ENCODE results near the gene HNF4A. TPM values are rescaled to one million over a fixed set of nuclear protein-coding genes. Genes with fewer than 3 reads are reported as not detected.

HNF4A gene
- total and polyA plus RNA-seq, 2 of the 13 experiments (the other 11 are each of a cell fraction or from before 2014, with no cell fraction given), result 80.9 to 169 TPM

- TF ChIP-seq ZBTB40 (IDR thresholded peaks at IDR 0.05), result peak; percentile 29; the same call in 1 of the 2 replicates
- TF ChIP-seq ZBTB40 (CRISPR knock-in tag; IDR thresholded peaks at IDR 0.05), result no peak
- 0 out of 2 replicates have a peak, but pooled peaks have one; percentile 22 for TF ChIP-seq NFRKB (IDR thresholded peaks at IDR 0.05)
- no peak for TF ChIP-seq ZNF263 (CRISPR knock-in tag; IDR thresholded peaks at IDR 0.05)
- no peak for TF ChIP-seq ZNF710 (CRISPR knock-in tag; IDR thresholded peaks at IDR 0.05; ENCODE audit: borderline replicate concordance)
- peak; percentile 46; the same call in 1 of the 2 replicates for TF ChIP-seq SP1 (IDR thresholded peaks at IDR 0.05)
- no peak for TF ChIP-seq SP1 (CRISPR knock-in tag; IDR thresholded peaks at IDR 0.05)
- TF ChIP-seq TRIM22 (IDR thresholded peaks at IDR 0.05), result peak; percentile 71; the same call in 1 of the 2 replicates
- TF ChIP-seq DMAP1 (CRISPR knock-in tag; IDR thresholded peaks at IDR 0.05), result no peak
- peak; percentile 87 for TF ChIP-seq ZNF282 (IDR thresholded peaks at IDR 0.05; ENCODE audit: partially characterized antibody)
- TF ChIP-seq ZBTB49 (CRISPR knock-in tag; IDR thresholded peaks at IDR 0.05; ENCODE audit: borderline replicate concordance), result no peak
- peak; percentile 8; the same call in 1 of the 2 replicates for TF ChIP-seq NONO (IDR thresholded peaks at IDR 0.05)
- no peak for TF ChIP-seq NONO (CRISPR knock-in tag; conservative IDR thresholded peaks at IDR 0.05)
- TF ChIP-seq NBN (conservative IDR thresholded peaks at IDR 0.05), result 0 out of 2 replicates have a peak, but pooled peaks have one; percentile 28
Measured at GRCh38 chr20:44360221-44360620, 4.7 kb downstream of the HNF4A start (continued).
